Lower lobe of right lung (tissue), 2 donors: ENCODE measurements around the gene HOXA6. TPM values are rescaled to one million over a fixed set of nuclear protein-coding genes. Genes with fewer than 3 reads are reported as not detected.
A peak's percentile ranks its signal among the peaks of the same experiment; 100 is the strongest.

Source experiments
- ATAC-seq, 2 donors: fragments of 200-7000 bp; cut with Tn5 transposase; one replicate each; pipeline ENCODE4 v1.9.1; 2020 to 2022; ENCODE audit warnings: mild to moderate bottlenecking in 2 of 2, moderate library complexity in 2 of 2
- DNase-seq: peaks from one replicate; pipeline ENCODE4 v3.0.0-alpha.2; 2020
- H3K27ac ChIP-seq: fragments of 200-600 bp; one replicate; pipeline ENCODE4 v1.8.0; 2022
- H3K27me3 ChIP-seq: fragments of 200-600 bp; one replicate; pipeline ENCODE4 v1.8.0; 2022; ENCODE audit warnings: low read depth
- H3K36me3 ChIP-seq: fragments of 200-600 bp; one replicate; pipeline ENCODE4 v1.8.0; 2022; ENCODE audit warnings: mild to moderate bottlenecking
- H3K4me1 ChIP-seq: fragments of 200-600 bp; one replicate; pipeline ENCODE4 v1.8.0; 2022
- H3K4me3 ChIP-seq: fragments of 200-600 bp; one replicate; pipeline ENCODE4 v1.8.0; 2022; ENCODE audit warnings: mild to moderate bottlenecking
- H3K9me3 ChIP-seq: fragments of 200-600 bp; one replicate; pipeline ENCODE4 v1.8.0; 2022
- intact Hi-C: fragments of 100-400 bp; cut with DNase I; formaldehyde crosslinking; loops from one replicate; pipeline ENCODE4 v1.11.0; 2022
- total RNA-seq: library from RNA; stranded (reverse); fragmentation: NEBNext Ultra II Directional; extraction: Animal tissue kit (Norgen Biotek cat#: 25700); gene quantifications from one replicate; pipeline ENCODE4 v1.2.1, GENCODE V29; 2021
- TF ChIP-seq, protein P1 (sequence below): fragments of 200-600 bp; IDR thresholded peaks from one replicate; pipeline ENCODE4 v1.8.0; 2022; ENCODE audit warnings: antibody characterized with exemption, mild to moderate bottlenecking
- donor health status: DM: no; HTN: yes; CAD: no; lungs with severe emphysema.

Gene HOXA6
- total RNA-seq, 1 donor from 2014 or later, result 4.6 TPM

GRCh38 chr7:27161721-27162560 lies 14.4 kb upstream of the HOXA6 start:
- ATAC-seq (no peak), DNase-seq (peak; percentile 46)
- Histone ChIP-seq H3K36me3 (no peaks in the 10 kb centered on the region), H3K27me3 (peaks cover 95% of the 10 kb centered on the region), H3K9me3 (no peaks in the 10 kb centered on the region), H3K4me3 (peak overlapping the region; percentile 63), H3K4me1 (peaks cover 44% of the 10 kb centered on the region), H3K27ac (no peak overlapping the region)
- intact Hi-C loops, result no loop called here
- TF ChIP-seq, protein P1, sequence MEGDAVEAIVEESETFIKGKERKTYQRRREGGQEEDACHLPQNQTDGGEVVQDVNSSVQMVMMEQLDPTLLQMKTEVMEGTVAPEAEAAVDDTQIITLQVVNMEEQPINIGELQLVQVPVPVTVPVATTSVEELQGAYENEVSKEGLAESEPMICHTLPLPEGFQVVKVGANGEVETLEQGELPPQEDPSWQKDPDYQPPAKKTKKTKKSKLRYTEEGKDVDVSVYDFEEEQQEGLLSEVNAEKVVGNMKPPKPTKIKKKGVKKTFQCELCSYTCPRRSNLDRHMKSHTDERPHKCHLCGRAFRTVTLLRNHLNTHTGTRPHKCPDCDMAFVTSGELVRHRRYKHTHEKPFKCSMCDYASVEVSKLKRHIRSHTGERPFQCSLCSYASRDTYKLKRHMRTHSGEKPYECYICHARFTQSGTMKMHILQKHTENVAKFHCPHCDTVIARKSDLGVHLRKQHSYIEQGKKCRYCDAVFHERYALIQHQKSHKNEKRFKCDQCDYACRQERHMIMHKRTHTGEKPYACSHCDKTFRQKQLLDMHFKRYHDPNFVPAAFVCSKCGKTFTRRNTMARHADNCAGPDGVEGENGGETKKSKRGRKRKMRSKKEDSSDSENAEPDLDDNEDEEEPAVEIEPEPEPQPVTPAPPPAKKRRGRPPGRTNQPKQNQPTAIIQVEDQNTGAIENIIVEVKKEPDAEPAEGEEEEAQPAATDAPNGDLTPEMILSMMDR, result no peak

DNA sequence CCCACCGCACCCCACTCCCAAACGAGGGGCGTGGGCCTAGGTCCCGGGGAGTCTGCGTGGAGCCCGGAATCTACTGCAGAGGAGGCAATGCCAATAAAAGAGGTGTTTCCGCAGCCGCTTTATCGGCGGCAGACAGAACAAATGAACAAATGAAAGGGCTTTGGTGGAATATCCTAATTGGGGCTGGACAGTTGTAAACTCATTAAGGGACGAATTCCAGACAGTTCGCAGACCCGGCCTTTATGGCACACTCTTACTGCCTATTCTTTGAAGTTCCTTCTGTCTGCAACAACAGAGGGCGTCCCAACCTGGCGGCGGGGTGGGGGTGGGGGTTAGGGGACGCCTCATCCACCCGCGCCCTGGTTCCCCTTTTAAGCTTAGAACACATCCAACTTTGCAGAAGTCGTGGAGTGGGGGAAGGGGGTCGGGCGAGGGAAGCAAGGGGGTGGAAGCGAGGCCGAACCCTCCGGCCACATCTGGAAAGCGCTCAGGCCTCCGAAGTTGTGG lies 13.7 kb upstream of the HOXA6 start:
- no peaks in the 10 kb centered on the region for H3K9me3 ChIP-seq
- TF ChIP-seq, protein P1, result no peak
- no peaks in the 10 kb centered on the region for H3K36me3 ChIP-seq
- no peak overlapping the region for H3K27ac ChIP-seq
- ATAC-seq (peak; percentile 25 to 38), DNase-seq (peak; percentile 78)
- H3K27me3 ChIP-seq, result peaks cover 95% of the 10 kb centered on the region
- H3K4me1 ChIP-seq, result peaks cover 48% of the 10 kb centered on the region
- H3K4me3 ChIP-seq, result peak overlapping the region; percentile 63
- intact Hi-C loops, result no loop called here

GRCh38 chr7:27160546-27161213 lies 13.1 kb upstream of the HOXA6 start:
- peaks cover 48% of the 10 kb centered on the region for H3K4me1 ChIP-seq
- intact Hi-C loops, result no loop called here
- TF ChIP-seq, protein P1, result peak; percentile 100

DNA sequence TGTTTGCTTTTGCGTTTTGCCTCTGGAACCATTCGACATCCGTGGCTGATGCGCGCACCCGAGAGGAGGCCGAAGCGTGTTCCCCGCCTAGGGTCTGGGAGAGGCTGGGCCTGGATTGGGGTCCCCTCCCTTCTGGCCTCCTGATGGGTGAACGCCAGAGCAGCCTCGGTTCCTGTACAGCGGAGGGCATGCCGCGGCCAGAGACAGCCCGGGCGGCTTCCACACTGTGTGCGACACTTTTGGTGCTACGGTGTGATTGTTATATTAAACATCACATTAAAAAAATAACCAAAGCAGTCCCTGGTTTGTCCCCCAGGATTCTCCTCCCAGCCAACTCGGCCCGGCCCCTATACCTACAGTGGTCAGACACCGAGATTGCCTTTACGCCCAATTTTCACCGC lies 12.6 kb upstream of the HOXA6 start:
- H3K4me3 ChIP-seq, result peak overlapping the region; percentile 63
- ATAC-seq, result peak in 1 of 2 donors; percentile 2
- no peaks in the 10 kb centered on the region for H3K36me3 ChIP-seq
- no peak for DNase-seq
- H3K4me1 ChIP-seq, result peaks cover 51% of the 10 kb centered on the region
- H3K27me3 ChIP-seq, result peaks cover 95% of the 10 kb centered on the region
- TF ChIP-seq, protein P1, result no peak
- intact Hi-C loops, result no loop called here
- no peaks in the 10 kb centered on the region for H3K9me3 ChIP-seq
- peak overlapping the region; percentile 46 for H3K27ac ChIP-seq

More at GRCh38 chr7:27160546-27161213, 13.1 kb upstream of the HOXA6 start:
- Histone ChIP-seq H3K27me3 (peaks cover 95% of the 10 kb centered on the region), H3K36me3 (no peaks in the 10 kb centered on the region), H3K4me3 (peak overlapping the region; percentile 63), H3K9me3 (no peaks in the 10 kb centered on the region), H3K27ac (peak overlapping the region; percentile 46)
- peak; percentile 93 for DNase-seq
- ATAC-seq, result peak; percentile 88 to 92

DNA sequence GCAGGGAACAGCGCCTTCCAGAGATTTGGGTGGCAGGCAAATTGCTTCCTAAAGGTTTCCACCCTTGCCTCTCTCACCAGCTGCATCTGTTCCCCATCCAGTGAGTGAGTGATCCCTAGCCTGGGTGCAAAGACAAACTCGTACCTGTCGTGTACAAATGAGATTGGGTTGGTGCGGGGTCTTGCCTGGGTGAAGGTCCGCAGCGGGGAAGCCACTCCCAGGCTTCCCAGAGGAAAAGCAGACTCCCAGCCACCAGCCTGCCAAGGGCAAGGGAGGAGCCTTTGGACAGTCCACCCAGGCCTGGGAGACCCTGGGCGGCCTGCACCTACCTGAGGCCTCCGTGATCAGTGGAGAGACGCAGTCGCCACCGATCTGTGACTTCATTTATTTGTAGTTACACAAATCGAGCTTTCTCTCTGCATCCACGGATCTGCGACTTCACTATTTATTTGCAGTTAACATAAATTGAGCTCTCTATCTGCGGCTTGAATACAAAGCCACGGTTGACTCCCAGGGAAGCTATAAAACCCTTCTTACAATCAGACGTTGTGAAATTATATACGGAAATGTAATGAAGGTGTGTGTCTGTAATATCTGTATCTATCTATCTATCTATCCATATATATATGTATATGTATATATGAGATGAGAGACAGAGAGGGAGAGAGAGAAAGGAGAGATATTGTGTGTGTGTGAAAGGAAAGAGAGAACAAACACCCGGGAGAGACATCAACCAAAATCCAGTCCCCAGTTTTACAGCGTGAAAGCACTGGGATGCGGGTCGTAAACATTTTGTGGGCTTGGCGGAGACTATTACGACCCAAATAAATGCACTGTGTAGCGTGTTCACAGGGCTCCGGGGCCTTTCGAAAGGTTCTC lies 11.9 kb upstream of the HOXA6 start:
- Histone ChIP-seq H3K36me3 (no peaks in the 10 kb centered on the region), H3K27me3 (peaks cover 95% of the 10 kb centered on the region), H3K4me1 (peaks cover 50% of the 10 kb centered on the region), H3K9me3 (no peaks in the 10 kb centered on the region), H3K4me3 (peak overlapping the region; percentile 63), H3K27ac (no peak overlapping the region)
- no peak for DNase-seq
- intact Hi-C loops, result loop anchor here (10.0 kb wide), 1 partner anchor 785 kb away; no protein-coding TSS in a partner anchor
- ATAC-seq, result no peak
- TF ChIP-seq, protein P1, result no peak
